HAP-1 (cell line): ENCODE data around the gene TMEM11.

Experiments
- DNase-seq, 2 experiments: peaks; one replicate each; pipeline ENCODE4 v3.0.0-alpha.2; 2016 to 2020; ENCODE audit warnings: low spot score in 2 of 2
- H3K27me3 ChIP-seq: fragments of 250-450 bp; sonication (Bioruptor Pico); 2 replicates; pipeline ENCODE4 v1.5.1; 2020; ENCODE audit warnings: low read depth, mild to moderate bottlenecking, moderate library complexity
- H3K36me3 ChIP-seq: fragments of 250-450 bp; sonication (Bioruptor Pico); replicated peaks from 2 replicates; pipeline ENCODE4 v1.5.1; 2020; ENCODE audit warnings: mild to moderate bottlenecking
- H3K4me1 ChIP-seq: fragments of 250-450 bp; sonication (Bioruptor Pico); 2 replicates; pipeline ENCODE4 v1.5.1; 2020; ENCODE audit warnings: mild to moderate bottlenecking
- H3K4me3 ChIP-seq: fragments of 250-450 bp; sonication (Bioruptor Pico); 2 replicates; pipeline ENCODE4 v1.5.1; 2020; ENCODE audit warnings: mild to moderate bottlenecking, moderate library complexity
- H3K9me3 ChIP-seq: fragments of 250-450 bp; sonication (Bioruptor Pico); 2 replicates; pipeline ENCODE4 v1.5.1; 2020; ENCODE audit warnings: mild to moderate bottlenecking, moderate library complexity
- in situ Hi-C: fragments of 300-500 bp; cut with MboI; formaldehyde crosslinking; loops from 3 replicates; pipeline ENCODE4 v1.14.3; 2020; ENCODE audit warnings: low sequenced_read_pairs, inconsistent platforms, mixed read lengths

TMEM11 gene

GRCh38 chr17:21214015-21214776, at the start of gene TMEM11:
Gene TMEM11, minus strand, starts transcription at chr17:21214161. Its CDS starts 9 bp downstream, at chr17:21214152.
- H3K4me1 ChIP-seq = peaks cover 25% of the 10 kb centered on the region
- peaks cover 31% of the 10 kb centered on the region for H3K36me3 ChIP-seq
- in situ Hi-C loops = no loop called here
- H3K9me3 ChIP-seq = no peaks in the 10 kb centered on the region
- H3K4me3 ChIP-seq = peak within 1 kb of the TSS; percentile 96
- H3K27me3 ChIP-seq = no peaks in the 10 kb centered on the region
- peak; percentile 91 to 96 for DNase-seq

- in situ Hi-C loops = no loop called here
- Histone ChIP-seq H3K4me1 (no peaks in the 10 kb centered on the region), H3K36me3 (no peaks in the 10 kb centered on the region), H3K27me3 (no peaks in the 10 kb centered on the region), H3K4me3 (no peak overlapping the region), H3K9me3 (no peaks in the 10 kb centered on the region)
- no peak for DNase-seq
Observed at GRCh38 chr17:21263376-21263775, 49.4 kb upstream of the TMEM11 start.

GRCh38 chr17:21262259-21262993, 48.5 kb upstream of the TMEM11 start:
- Histone ChIP-seq H3K27me3 (no peaks in the 10 kb centered on the region), H3K4me3 (no peak overlapping the region), H3K4me1 (no peaks in the 10 kb centered on the region), H3K36me3 (no peaks in the 10 kb centered on the region), H3K9me3 (no peaks in the 10 kb centered on the region)
- DNase-seq = no peak
- in situ Hi-C loops = no loop called here

- Histone ChIP-seq H3K9me3 (no peaks in the 10 kb centered on the region), H3K4me3 (no peak overlapping the region), H3K4me1 (peaks cover 4% of the 10 kb centered on the region), H3K27me3 (no peaks in the 10 kb centered on the region), H3K36me3 (no peaks in the 10 kb centered on the region; the same call in 1 of the 2 replicates)
- in situ Hi-C loops = no loop called here
- DNase-seq = no peak
Observed at GRCh38 chr17:21258593-21258992, 44.6 kb upstream of the TMEM11 start.

GRCh38 chr17:21253646-21254441, 39.9 kb upstream of the TMEM11 start:
- in situ Hi-C loops = no loop called here
- Histone ChIP-seq H3K27me3 (no peaks in the 10 kb centered on the region), H3K9me3 (no peaks in the 10 kb centered on the region), H3K4me1 (peaks cover 5% of the 10 kb centered on the region), H3K36me3 (no peaks in the 10 kb centered on the region; the same call in 1 of the 2 replicates), H3K4me3 (peak overlapping the region; percentile 34)
- no peak for DNase-seq

- DNase-seq = peak; percentile 81 to 83
Observed at GRCh38 chr17:21252796-21253645, 39.1 kb upstream of the TMEM11 start, which contains the start of gene NATD1. Gene NATD1, minus strand, starts transcription at chr17:21253410. Its CDS starts 146 bp downstream, at chr17:21253264.

GRCh38 chr17:21252289-21252795, 38.4 kb upstream of the TMEM11 start:
- no peak for DNase-seq
- Histone ChIP-seq H3K4me3 (peak overlapping the region; percentile 34), H3K36me3 (no peaks in the 10 kb centered on the region; the same call in 1 of the 2 replicates), H3K4me1 (peaks cover 5% of the 10 kb centered on the region), H3K9me3 (no peaks in the 10 kb centered on the region), H3K27me3 (no peaks in the 10 kb centered on the region)
- in situ Hi-C loops = no loop called here

More at GRCh38 chr17:21252796-21253645, 39.1 kb upstream of the TMEM11 start, which contains the start of gene NATD1:
- H3K27me3 ChIP-seq = no peaks in the 10 kb centered on the region
- H3K4me1 ChIP-seq = peaks cover 5% of the 10 kb centered on the region
- no peaks in the 10 kb centered on the region for H3K9me3 ChIP-seq
- H3K36me3 ChIP-seq = no peaks in the 10 kb centered on the region; the same call in 1 of the 2 replicates
- in situ Hi-C loops = no loop called here
- peak within 1 kb of the TSS; percentile 34 for H3K4me3 ChIP-seq

GRCh38 chr17:21251337-21252010, 37.5 kb upstream of the TMEM11 start:
- DNase-seq = no peak
- in situ Hi-C loops = no loop called here
- H3K9me3 ChIP-seq = no peaks in the 10 kb centered on the region
- peaks cover 5% of the 10 kb centered on the region for H3K4me1 ChIP-seq
- no peaks in the 10 kb centered on the region for H3K27me3 ChIP-seq
- no peak overlapping the region for H3K4me3 ChIP-seq
- no peaks in the 10 kb centered on the region; the same call in 1 of the 2 replicates for H3K36me3 ChIP-seq

GRCh38 chr17:21250854-21251253, 36.9 kb upstream of the TMEM11 start:
- Histone ChIP-seq H3K27me3 (no peaks in the 10 kb centered on the region), H3K4me3 (no peak overlapping the region), H3K9me3 (no peaks in the 10 kb centered on the region), H3K4me1 (peaks cover 5% of the 10 kb centered on the region), H3K36me3 (no peaks in the 10 kb centered on the region; the same call in 1 of the 2 replicates)
- in situ Hi-C loops = no loop called here
- no peak for DNase-seq

- in situ Hi-C loops = no loop called here
- no peak for DNase-seq
- no peaks in the 10 kb centered on the region; the same call in 1 of the 2 replicates for H3K36me3 ChIP-seq
- no peaks in the 10 kb centered on the region for H3K27me3 ChIP-seq
- H3K9me3 ChIP-seq = no peaks in the 10 kb centered on the region
- peaks cover 5% of the 10 kb centered on the region for H3K4me1 ChIP-seq
- no peak overlapping the region for H3K4me3 ChIP-seq
Observed at GRCh38 chr17:21249920-21250703, 36.2 kb upstream of the TMEM11 start.

- DNase-seq = no peak
- Histone ChIP-seq H3K36me3 (no peaks in the 10 kb centered on the region; the same call in 1 of the 2 replicates), H3K27me3 (no peaks in the 10 kb centered on the region), H3K4me3 (no peak overlapping the region), H3K9me3 (no peaks in the 10 kb centered on the region), H3K4me1 (peaks cover 5% of the 10 kb centered on the region)
- in situ Hi-C loops = no loop called here
Observed at GRCh38 chr17:21249086-21249795, 35.3 kb upstream of the TMEM11 start.
